Measurements from ENCODE around the gene KCNIP3.

DNA sequence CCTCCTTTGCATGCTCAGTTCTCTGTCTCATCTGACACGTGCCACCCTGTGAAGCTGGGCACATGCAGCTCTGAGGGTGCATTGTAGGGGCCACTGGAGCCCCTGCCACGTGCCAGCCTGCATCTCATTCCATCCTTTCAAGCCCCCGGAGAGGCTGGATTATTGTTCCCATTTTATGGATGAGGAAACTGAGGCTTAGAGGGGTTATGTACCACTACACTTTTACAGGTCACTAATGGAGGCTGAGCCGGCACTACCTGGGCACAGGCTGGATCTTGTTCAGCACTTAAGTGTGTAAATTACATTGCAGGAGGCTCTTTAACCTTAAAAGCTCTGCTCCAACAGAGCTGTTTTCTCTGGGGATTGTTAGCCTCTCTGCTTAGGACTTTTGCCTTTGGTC lies 47.5 kb downstream of the KCNIP3 start:
- TF ChIP-seq POLR2A (IDR thresholded peaks at IDR 0.05; ENCODE audit: low read depth, low read length) (no peak), POLR2AphosphoS5 (IDR thresholded peaks at IDR 0.05; ENCODE audit: low read depth, low read length) (no peak)
